DMS79 (cell line): Measurements from ENCODE around the gene ZHX3.
"Not testable (repeated sequence)": the region's sequence is repeated elsewhere in the genome, so short reads cannot be mapped to it uniquely, and the experiment has no call there.

Experiments
- DNase-seq: peaks from one replicate; lab custom pipeline; 2025; lab: John Stamatoyannopoulos, UW

Gene ZHX3

GRCh38 chr20:41259309-41259708, 58.2 kb downstream of the ZHX3 start:
- DNase-seq = no peak

GRCh38 chr20:41258474-41258873, 59.1 kb downstream of the ZHX3 start:
- DNase-seq = no peak

GRCh38 chr20:41256516-41256915, 61.0 kb downstream of the ZHX3 start:
- no peak for DNase-seq

GRCh38 chr20:41255655-41256054, 61.9 kb downstream of the ZHX3 start:
- no peak for DNase-seq

GRCh38 chr20:41249411-41250281, 67.9 kb downstream of the ZHX3 start:
- DNase-seq = no peak

GRCh38 chr20:41248368-41249024, 69.0 kb downstream of the ZHX3 start:
- DNase-seq = no peak

- DNase-seq = no peak
Measured at GRCh38 chr20:41247523-41248367, 69.8 kb downstream of the ZHX3 start.

GRCh38 chr20:41245086-41245707, 72.3 kb downstream of the ZHX3 start:
- DNase-seq = no peak

- no peak for DNase-seq
Measured at GRCh38 chr20:41242807-41243206, 74.7 kb downstream of the ZHX3 start.

- DNase-seq = no peak
Measured at GRCh38 chr20:41242352-41242751, 75.2 kb downstream of the ZHX3 start.

GRCh38 chr20:41237233-41237632, 80.3 kb downstream of the ZHX3 start:
- DNase-seq = not testable (repeated sequence)

GRCh38 chr20:41236818-41237217, 80.7 kb downstream of the ZHX3 start:
- DNase-seq = not testable (repeated sequence)

- DNase-seq = no peak
Measured at GRCh38 chr20:41234546-41234945, 83.0 kb downstream of the ZHX3 start.

- no peak for DNase-seq
Measured at GRCh38 chr20:41234041-41234440, 83.5 kb downstream of the ZHX3 start.

GRCh38 chr20:41232973-41233926, 84.3 kb downstream of the ZHX3 start:
- DNase-seq = no peak

- no peak for DNase-seq
Measured at GRCh38 chr20:41231136-41231535, 86.4 kb downstream of the ZHX3 start.

GRCh38 chr20:41230136-41230535, 87.4 kb downstream of the ZHX3 start:
- no peak for DNase-seq

- no peak for DNase-seq
Measured at GRCh38 chr20:41229259-41229658, 88.3 kb downstream of the ZHX3 start.

- DNase-seq = no peak
Measured at GRCh38 chr20:41228858-41229257, 88.7 kb downstream of the ZHX3 start.

- no peak for DNase-seq
Measured at GRCh38 chr20:41226426-41226825, 91.1 kb downstream of the ZHX3 start.

- no peak for DNase-seq
Measured at GRCh38 chr20:41225091-41225490, 92.4 kb downstream of the ZHX3 start.
